GM21381 (cell line): ENCODE data around the gene KRTAP2-2.
"Not testable (repeated sequence)": the region's sequence is repeated elsewhere in the genome, so short reads cannot be mapped to it uniquely, and the experiment has no call there.

Source experiments
- ATAC-seq: cut with Tn5 transposase; IDR thresholded peaks from one replicate; pipeline ENCODE4 v1.9.1; 2021; ENCODE audit warnings: mild to moderate bottlenecking, moderate library complexity; ENCODE audit not compliant: unreplicated experiment

Gene KRTAP2-2

DNA sequence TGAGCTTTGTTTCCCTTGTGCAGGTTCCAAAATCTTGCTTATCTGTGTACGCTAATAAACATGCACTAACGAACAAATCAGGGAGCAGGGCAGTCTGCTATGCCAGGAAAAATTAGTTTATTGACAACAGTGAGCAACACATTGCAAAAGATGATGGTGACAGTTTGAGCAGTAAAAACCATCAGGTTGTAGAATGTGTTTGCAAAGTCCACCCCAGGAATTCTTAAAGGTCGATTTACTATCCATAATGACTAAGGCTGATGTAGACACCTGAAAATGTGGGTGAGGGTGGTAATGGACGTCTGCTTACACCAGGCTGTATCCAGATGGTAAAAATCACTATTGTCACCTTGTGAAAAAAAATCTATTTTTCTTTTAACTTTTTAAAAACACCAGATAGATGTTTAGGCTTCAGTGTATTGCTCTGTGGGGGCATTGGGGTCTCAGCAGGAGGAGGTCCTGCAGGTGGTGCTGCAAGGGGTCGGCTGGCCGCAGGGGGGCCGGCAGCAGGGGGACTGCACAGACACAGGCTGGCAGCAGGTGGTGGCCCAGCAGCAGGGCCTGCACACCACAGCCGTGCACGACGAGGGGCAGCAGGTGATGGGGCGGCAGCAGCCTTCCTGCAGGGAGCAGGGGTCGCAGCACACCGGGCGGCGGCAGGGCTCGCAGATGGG, 10.1 kb upstream of the KRTAP2-2 start:
- ATAC-seq = not testable (repeated sequence)

- ATAC-seq = no peak
Measured at GRCh38 chr17:41064301-41064700, 9.3 kb upstream of the KRTAP2-2 start.

DNA sequence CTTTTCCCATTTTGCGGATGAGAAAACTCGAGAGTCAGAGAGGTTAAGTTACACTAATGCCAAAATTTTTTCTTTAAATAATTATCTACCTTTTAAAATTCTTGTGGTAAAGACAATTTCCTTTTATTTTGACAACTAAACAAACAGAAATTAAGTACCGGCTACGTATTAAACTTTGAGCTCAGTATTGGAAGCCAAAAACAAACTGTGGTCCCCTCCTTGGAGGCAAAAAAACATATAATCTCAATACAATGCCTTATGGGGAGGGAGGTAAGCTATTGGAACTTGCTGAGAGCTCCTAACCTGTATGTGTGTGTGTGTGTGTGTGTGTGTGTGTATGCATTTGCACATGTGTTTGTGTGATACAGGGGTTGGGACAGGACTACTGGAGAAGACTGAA, 8.4 kb upstream of the KRTAP2-2 start:
- ATAC-seq = no peak

GRCh38 chr17:41061964-41062363, 6.9 kb upstream of the KRTAP2-2 start:
- no peak for ATAC-seq

GRCh38 chr17:41060052-41060604, 5.1 kb upstream of the KRTAP2-2 start, which contains the start of gene KRTAP2-3:
KRTAP2-3 (minus strand) TSS chr17:41060114; CDS start chr17:41060050, 64 bp downstream.
- no peak for ATAC-seq

- not testable (repeated sequence) for ATAC-seq
Measured at GRCh38 chr17:41059276-41060051, 4.4 kb upstream of the KRTAP2-2 start.

- ATAC-seq = no peak
Measured at GRCh38 chr17:41058741-41059140, 3.7 kb upstream of the KRTAP2-2 start.

DNA sequence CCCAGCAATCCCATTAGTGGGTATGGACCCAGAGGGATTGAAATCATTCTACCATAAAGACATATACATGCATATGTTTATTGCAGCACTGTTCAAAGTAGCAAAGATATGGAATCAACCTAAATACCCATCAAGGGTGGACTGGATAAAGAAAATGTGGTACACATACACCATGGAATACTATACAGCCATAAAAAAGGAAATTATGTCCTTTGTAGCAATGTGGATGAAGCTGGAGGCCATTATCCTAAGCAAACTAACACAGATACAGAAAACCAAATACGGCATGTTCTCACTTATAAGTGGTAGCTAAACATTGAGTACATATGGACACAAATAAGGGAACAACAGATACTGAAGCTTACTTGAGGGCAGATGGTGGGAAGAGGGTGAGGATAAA, 2.5 kb upstream of the KRTAP2-2 start:
- ATAC-seq = no peak

GRCh38 chr17:41054556-41054955, 474 bp downstream of the KRTAP2-2 start:
- ATAC-seq = not testable (repeated sequence)

- no peak for ATAC-seq
Measured at GRCh38 chr17:41054025-41054424, 1.0 kb downstream of the KRTAP2-2 start.

DNA sequence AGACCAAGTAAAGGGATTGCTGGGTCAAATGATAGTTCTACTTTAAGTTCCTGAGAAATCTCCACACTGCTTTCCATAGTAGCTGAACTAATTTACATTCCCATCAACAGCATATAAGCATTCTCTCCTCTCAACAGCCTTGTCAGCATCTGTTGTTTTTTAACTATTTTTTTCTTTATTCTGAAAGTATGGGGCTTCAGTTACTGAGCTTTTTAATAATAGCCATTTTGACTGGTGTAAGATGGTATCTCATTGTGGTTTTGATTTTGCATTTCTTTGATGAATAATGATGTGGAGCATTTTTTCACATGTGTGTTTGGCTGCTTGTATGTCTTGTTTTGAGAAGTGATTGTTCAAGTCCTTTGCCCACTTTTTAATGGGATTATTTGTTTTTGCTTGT, 2.5 kb downstream of the KRTAP2-2 start:
- no peak for ATAC-seq

GRCh38 chr17:41049110-41049509, 5.9 kb downstream of the KRTAP2-2 start:
- ATAC-seq = no peak

GRCh38 chr17:41048441-41048840, 6.6 kb downstream of the KRTAP2-2 start:
- no peak for ATAC-seq

DNA sequence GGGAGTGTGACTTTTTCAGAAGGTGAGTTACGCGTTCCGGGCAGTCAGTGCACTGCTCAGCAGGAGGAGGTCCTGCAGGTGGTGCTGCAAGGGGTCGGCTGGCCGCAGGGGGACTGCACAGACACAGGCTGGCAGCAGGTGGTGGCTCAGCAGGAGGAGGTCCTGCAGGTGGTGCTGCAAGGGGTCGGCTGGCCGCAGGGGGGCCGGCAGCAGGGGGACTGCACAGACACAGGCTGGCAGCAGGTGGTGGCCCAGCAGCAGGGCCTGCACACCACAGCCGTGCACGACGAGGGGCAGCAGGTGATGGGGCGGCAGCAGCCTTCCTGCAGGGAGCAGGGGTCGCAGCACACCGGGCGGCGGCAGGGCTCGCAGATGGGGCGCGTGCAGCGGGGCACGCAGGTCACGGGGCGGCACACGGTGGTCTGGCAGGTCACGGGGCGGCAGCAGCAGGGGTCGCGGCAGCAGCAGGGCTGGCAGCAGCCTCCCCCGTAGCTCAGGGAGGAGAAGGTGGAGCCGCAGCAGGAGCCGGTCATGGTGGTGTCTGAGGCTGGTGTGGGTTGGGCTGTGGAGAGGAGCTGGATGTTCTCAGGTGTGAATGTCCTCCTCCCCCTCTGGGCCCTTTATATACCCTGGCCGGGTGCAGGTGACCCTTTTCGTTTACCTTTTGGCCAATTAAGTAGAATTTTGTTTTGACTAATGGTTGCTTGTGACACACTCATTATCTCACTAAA, 8.1 kb downstream of the KRTAP2-2 start, which contains the start of gene KRTAP2-1:
TSS of gene KRTAP2-1 (minus strand) at position 582 of the 731 bp plus-strand sequence. CDS start at position 533, 49 bp downstream.
- not testable (repeated sequence) for ATAC-seq

DNA sequence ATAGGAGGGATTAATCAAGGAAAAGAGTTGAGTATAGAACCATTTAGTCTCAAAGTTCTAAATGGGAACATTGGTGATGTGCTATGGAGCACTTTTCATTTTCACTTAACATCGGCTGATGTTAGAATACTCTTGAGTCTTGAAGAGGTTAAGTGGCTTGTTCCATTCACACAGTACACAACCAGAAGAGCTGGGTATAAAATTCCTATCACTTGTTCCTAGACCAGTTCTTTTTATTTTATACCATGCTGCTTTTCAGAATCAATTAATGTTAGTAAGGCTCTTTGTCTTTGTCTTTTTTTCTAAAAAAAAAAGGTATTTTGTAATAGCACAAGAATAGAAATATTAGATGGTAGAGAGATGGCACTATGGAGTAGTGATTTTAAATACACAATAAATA, 12.1 kb downstream of the KRTAP2-2 start:
- no peak for ATAC-seq

GRCh38 chr17:41040783-41041571, 14.1 kb downstream of the KRTAP2-2 start, which contains the start of gene KRTAP1-1:
KRTAP1-1 (minus strand) TSS chr17:41041450; CDS start chr17:41041397, 53 bp downstream.
- ATAC-seq = not testable (repeated sequence)

DNA sequence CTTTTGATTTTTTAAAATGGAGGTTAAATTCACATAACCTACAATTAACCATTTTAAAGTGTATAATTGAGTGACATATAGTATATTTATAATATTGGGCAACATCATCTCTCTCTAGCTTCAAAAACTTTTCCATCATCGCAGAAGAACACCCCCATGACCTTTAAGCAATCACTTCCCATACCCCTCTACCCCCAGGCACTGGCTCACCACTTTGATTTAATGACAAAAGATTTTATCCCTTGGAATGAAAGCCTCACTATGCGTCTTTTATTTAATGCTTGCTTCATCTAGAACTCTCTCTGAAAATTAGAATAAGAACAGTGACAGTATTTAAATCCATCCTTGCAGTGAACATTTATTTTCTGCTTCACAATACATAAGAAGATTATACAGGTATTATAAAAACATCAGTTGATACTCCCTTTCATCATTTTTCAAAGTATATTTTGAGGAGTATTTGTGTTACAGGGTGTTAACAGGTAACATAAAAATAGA, 17.1 kb downstream of the KRTAP2-2 start:
- no peak for ATAC-seq

DNA sequence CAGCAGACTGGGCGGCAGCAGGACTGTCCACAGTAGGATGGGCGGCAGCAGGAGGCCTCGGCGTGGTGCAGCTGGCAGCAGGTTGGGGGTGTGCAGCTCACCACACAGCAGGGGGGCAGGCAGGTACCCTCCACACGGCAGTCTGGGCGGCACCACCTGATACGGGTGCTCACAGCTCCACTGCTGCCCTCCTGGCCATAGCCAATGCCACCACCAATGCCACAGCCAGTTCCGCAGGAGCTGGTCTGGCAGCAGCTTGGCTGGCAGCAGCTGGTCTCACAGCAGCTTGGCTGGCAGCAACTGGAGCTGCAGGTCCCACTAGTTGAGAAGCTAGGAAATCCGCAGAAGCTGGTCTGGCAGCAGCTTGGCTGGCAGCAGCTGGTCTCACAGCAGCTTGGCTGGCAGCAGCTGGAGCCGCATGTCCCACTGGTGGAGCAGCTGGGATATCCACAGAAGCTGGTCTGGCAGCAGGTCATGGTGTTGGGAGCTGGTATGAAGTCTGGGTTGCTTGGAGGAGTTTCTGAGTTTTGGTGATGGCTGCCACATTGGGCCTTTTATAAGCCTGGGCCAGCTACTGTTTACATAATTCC, 20.6 kb downstream of the KRTAP2-2 start, which contains the start of gene KRTAP1-3:
TSS of gene KRTAP1-3 (minus strand) at position 529 of the 590 bp plus-strand sequence. CDS start at position 476, 53 bp downstream.
- ATAC-seq = not testable (repeated sequence)

- no peak for ATAC-seq
Measured at GRCh38 chr17:41029633-41030245, 25.3 kb downstream of the KRTAP2-2 start, which contains the start of gene KRTAP1-4. KRTAP1-4 (minus strand) TSS chr17:41030195; CDS start chr17:41030078, 117 bp downstream.
